Kidney epithelial cell (primary cell): ENCODE data around the gene UNC5C. TPM values are rescaled to one million over a fixed set of nuclear protein-coding genes. Genes with fewer than 3 reads are reported as not detected.

ENCODE experiments used
- DNase-seq: peaks from one replicate; pipeline ENCODE4 v3.0.0-alpha.2; 2010; ENCODE audit warnings: low read depth
- H3K27me3 ChIP-seq: 2 replicates; pipeline ENCODE4 v1.6.0; 2011; ENCODE audit warnings: low read length; ENCODE audit not compliant: control insufficient read depth, insufficient read depth
- H3K36me3 ChIP-seq: 2 replicates; pipeline ENCODE4 v1.5.1; 2011; ENCODE audit warnings: low read length; ENCODE audit not compliant: control insufficient read depth, insufficient read depth
- H3K4me3 ChIP-seq: 2 replicates; pipeline ENCODE4 v1.5.1; 2011; ENCODE audit warnings: low read depth, mild to moderate bottlenecking, control low read depth, low read length
- total RNA-seq: library from RNA; depleted of rRNA; stranded (reverse); fragments of >200 nt; gene quantifications from 2 replicates; pipeline ENCODE4 v1.2.3, GENCODE V29; 2015
- TF ChIP-seq, protein P1 (sequence below): IDR thresholded peaks from 2 replicates; pipeline ENCODE4 v1.5.1; 2011; ENCODE audit warnings: mild to moderate bottlenecking, moderate library complexity, low read length, control low read depth, inconsistent platforms; ENCODE audit not compliant: insufficient read depth, poor library complexity, severe bottlenecking

UNC5C gene
- total RNA-seq, 1 donor from 2014 or later = 2.8 TPM

DNA sequence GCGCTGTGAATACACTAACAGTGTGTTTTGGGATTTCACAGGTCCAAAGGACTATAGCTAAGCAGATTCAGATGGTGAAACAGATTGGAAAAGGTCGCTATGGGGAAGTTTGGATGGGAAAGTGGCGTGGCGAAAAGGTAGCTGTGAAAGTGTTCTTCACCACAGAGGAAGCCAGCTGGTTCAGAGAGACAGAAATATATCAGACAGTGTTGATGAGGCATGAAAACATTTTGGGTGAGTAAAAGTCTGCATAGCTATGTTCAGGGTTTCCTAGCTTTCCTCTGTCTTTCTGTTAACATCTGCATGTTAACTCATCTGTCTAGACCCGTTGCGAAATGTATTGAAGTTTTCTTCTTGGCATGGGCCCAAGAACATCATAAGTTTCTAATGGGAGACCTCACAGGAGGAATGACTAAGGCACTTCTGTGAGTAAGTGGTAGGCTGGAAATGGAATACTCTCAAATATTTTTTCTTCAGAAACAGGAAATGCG, 418.9 kb downstream of the UNC5C start:
- Histone ChIP-seq H3K27me3 (no peaks in the 10 kb centered on the region), H3K4me3 (no peak overlapping the region), H3K36me3 (no peaks in the 10 kb centered on the region)
- TF ChIP-seq, protein P1, sequence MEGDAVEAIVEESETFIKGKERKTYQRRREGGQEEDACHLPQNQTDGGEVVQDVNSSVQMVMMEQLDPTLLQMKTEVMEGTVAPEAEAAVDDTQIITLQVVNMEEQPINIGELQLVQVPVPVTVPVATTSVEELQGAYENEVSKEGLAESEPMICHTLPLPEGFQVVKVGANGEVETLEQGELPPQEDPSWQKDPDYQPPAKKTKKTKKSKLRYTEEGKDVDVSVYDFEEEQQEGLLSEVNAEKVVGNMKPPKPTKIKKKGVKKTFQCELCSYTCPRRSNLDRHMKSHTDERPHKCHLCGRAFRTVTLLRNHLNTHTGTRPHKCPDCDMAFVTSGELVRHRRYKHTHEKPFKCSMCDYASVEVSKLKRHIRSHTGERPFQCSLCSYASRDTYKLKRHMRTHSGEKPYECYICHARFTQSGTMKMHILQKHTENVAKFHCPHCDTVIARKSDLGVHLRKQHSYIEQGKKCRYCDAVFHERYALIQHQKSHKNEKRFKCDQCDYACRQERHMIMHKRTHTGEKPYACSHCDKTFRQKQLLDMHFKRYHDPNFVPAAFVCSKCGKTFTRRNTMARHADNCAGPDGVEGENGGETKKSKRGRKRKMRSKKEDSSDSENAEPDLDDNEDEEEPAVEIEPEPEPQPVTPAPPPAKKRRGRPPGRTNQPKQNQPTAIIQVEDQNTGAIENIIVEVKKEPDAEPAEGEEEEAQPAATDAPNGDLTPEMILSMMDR = no peak
- DNase-seq = peak; percentile 100

DNA sequence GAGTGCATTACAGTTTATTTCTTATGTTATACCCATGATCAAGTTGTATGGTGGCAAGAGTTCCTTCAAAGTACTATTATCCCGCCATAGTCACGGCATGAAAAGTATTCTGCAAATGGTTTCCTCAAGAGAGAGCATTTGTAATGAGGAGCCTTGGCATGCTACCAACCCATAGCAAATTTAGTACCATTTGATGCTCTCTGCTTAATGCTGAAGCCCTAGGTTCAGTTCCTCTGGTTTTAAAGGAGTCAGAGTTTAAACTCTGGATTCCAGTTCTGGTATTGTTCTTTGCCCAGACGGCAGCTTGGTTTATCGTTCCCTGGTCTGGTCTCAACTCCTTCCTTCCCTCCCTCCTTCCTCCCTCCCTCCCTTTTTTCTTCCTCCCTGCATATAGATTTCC, 419.7 kb downstream of the UNC5C start:
- Histone ChIP-seq H3K36me3 (no peaks in the 10 kb centered on the region), H3K4me3 (no peak overlapping the region), H3K27me3 (no peaks in the 10 kb centered on the region)
- TF ChIP-seq, protein P1 = no peak
- DNase-seq = peak; percentile 10

DNA sequence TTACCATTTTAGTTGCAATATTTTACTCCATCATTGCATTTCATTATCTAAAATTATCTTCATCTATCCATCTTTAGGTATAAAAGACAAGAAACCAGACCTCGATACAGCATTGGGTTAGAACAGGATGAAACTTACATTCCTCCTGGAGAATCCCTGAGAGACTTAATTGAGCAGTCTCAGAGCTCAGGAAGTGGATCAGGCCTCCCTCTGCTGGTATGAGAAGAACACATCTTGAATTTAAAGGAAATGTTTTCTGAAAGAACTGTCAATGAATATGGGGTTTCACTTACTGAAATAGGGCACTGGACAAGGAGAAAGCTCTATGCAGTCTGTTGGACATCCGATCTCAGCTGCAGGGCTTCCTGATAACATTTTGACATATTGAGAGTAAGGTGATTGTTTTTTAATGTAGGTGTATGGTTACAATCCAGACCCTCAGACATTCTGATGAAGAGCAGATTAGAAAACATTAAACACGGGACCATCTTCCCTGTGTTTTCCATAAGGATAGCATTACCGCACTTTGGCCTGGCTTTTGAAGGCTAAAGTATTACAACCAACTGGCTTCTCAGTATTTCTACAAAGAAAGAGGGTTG, 423.8 kb downstream of the UNC5C start:
- DNase-seq = peak; percentile 50

DNA sequence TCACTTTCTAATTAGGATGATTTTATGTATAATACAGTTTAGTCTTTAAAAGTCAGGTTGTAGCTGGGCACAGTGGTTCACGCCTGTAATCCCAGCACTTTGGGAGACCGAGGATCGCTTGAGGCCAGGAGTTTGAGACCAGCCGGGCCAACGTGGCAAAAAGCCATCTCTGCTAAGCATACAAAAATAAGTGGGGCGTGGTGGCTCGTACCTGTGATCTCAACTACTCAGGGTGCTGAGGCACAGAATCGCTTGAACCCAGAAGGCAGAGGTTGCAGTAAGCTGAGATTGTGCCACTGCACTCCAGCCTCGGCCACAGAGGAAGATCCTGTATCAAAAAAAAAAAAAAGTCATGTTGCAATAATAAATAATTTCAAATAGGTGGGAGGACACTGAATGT, 426.8 kb downstream of the UNC5C start:
- no peak for DNase-seq
- no peaks in the 10 kb centered on the region for H3K27me3 ChIP-seq
- TF ChIP-seq, protein P1 = no peak
- no peaks in the 10 kb centered on the region for H3K36me3 ChIP-seq
- H3K4me3 ChIP-seq = no peak overlapping the region

More for the DNA sequence above, 423.8 kb downstream of the UNC5C start:
- H3K4me3 ChIP-seq = no peak overlapping the region
- H3K27me3 ChIP-seq = no peaks in the 10 kb centered on the region
- TF ChIP-seq, protein P1 = peak; percentile 69
- no peaks in the 10 kb centered on the region for H3K36me3 ChIP-seq

DNA sequence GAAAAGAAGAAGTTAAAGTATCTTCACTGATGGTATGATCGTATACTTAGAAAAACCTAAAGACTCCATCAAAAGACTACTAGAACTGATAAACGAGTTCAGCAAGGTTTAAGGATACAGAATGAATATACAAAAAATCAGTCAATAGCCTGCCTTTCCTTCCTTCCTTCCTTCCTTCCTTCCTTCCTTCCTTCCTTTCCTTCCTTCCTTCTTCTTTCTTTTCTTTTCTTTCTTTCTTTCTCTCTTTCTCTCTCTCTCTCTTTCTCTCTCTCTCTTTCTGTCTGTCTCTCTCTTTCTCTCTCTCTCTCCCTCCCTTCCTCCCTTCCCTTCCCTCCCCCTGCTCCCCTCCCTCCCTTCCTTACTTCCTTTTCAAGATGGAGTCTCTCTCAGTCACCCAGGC, 428.3 kb downstream of the UNC5C start:
- H3K27me3 ChIP-seq = no peaks in the 10 kb centered on the region
- TF ChIP-seq, protein P1 = no peak

DNA sequence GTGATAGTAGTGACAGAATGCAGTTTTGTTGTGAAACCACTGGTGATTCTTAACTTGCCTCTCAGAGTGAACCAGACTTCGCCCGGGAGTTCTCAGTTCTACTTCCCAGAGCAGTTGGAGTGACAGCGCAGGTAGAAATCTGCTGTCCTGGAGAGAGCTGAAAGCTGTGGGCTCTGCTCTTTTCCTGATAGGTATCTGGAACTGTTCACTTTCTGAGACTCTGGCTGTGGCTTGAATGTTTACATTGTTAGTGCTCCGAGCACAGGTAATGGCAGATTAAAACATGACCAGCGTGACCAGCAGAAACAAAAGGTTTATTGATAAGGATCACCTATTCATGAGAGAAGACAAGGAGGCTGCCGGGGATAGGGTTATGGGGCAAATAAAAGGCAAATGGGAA, 430.3 kb downstream of the UNC5C start:
- H3K27me3 ChIP-seq = no peaks in the 10 kb centered on the region
- no peak for DNase-seq
- H3K36me3 ChIP-seq = no peaks in the 10 kb centered on the region
- TF ChIP-seq, protein P1 = no peak
- no peak overlapping the region for H3K4me3 ChIP-seq

More for the DNA sequence above, 428.3 kb downstream of the UNC5C start:
- Histone ChIP-seq H3K4me3 (no peak overlapping the region), H3K36me3 (no peaks in the 10 kb centered on the region)
- no peak for DNase-seq
